ENCODE data around the gene LPAR6.
"Not testable (repeated sequence)": the region's sequence is repeated elsewhere in the genome, so short reads cannot be mapped to it uniquely, and the experiment has no call there.

DNA sequence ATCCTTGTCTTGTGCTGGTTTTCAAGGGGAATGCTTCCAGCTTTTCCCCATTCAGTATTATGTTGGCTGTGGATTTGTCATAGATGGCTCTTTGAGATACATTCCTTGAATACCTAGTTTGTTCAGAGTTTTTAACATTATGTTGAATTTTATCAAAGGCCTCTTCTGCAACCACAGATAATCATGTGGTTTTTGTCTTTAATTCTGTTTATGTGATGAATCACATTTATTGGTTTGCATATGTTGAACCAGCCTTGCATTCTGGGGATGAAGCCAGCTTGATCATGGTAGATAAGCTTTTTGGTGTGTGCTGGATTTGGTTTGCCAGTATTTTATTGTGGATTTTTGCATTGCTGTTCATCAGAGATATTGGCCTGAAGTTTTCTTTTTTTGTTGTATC lies 38.3 kb upstream of the LPAR6 start:
- TF ChIP-seq, protein P1, sequence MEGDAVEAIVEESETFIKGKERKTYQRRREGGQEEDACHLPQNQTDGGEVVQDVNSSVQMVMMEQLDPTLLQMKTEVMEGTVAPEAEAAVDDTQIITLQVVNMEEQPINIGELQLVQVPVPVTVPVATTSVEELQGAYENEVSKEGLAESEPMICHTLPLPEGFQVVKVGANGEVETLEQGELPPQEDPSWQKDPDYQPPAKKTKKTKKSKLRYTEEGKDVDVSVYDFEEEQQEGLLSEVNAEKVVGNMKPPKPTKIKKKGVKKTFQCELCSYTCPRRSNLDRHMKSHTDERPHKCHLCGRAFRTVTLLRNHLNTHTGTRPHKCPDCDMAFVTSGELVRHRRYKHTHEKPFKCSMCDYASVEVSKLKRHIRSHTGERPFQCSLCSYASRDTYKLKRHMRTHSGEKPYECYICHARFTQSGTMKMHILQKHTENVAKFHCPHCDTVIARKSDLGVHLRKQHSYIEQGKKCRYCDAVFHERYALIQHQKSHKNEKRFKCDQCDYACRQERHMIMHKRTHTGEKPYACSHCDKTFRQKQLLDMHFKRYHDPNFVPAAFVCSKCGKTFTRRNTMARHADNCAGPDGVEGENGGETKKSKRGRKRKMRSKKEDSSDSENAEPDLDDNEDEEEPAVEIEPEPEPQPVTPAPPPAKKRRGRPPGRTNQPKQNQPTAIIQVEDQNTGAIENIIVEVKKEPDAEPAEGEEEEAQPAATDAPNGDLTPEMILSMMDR (IDR thresholded peaks at IDR 0.05), result not testable (repeated sequence)
- not testable (repeated sequence) for TF ChIP-seq POLR2A (IDR thresholded peaks at IDR 0.05)

All from adrenal gland (tissue), 5 donors.